ENCODE data around the gene TRAK2. TPM values are rescaled to one million over a fixed set of nuclear protein-coding genes. Genes with fewer than 3 reads are reported as not detected.

The TRAK2 gene
- total RNA-seq, 1 experiment from 2014 or later = 12.8 TPM

- H3K27ac Mint-ChIP-seq = no peak overlapping the region
- CTCF ChIA-PET = no interaction called here
- no peaks in the 10 kb centered on the region for H3K9me3 Mint-ChIP-seq
- TF ChIP-seq ETV6 (CRISPR knock-in tag; IDR thresholded peaks at IDR 0.05) (no peak), NFYB (CRISPR knock-in tag; conservative IDR thresholded peaks at IDR 0.05; ENCODE audit: low read depth) (no peak), ZNF219 (CRISPR knock-in tag; IDR thresholded peaks at IDR 0.05; ENCODE audit: borderline replicate concordance) (no peak), ZNF423 (CRISPR knock-in tag; IDR thresholded peaks at IDR 0.05) (no peak), SMAD4 (CRISPR knock-in tag; IDR thresholded peaks at IDR 0.05) (no peak), CBFB (CRISPR knock-in tag; IDR thresholded peaks at IDR 0.05; ENCODE audit: low read depth) (no peak), GTF2I (CRISPR knock-in tag; conservative IDR thresholded peaks at IDR 0.05) (no peak), ATF6 (CRISPR knock-in tag; IDR thresholded peaks at IDR 0.05) (no peak), SP1 (CRISPR knock-in tag; conservative IDR thresholded peaks at IDR 0.05) (no peak)
- TF ChIP-seq, protein P1, sequence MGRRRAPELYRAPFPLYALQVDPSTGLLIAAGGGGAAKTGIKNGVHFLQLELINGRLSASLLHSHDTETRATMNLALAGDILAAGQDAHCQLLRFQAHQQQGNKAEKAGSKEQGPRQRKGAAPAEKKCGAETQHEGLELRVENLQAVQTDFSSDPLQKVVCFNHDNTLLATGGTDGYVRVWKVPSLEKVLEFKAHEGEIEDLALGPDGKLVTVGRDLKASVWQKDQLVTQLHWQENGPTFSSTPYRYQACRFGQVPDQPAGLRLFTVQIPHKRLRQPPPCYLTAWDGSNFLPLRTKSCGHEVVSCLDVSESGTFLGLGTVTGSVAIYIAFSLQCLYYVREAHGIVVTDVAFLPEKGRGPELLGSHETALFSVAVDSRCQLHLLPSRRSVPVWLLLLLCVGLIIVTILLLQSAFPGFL (CRISPR knock-in tag; IDR thresholded peaks at IDR 0.05; ENCODE audit: borderline replicate concordance) = no peak
- TF ChIP-seq, protein P2, sequence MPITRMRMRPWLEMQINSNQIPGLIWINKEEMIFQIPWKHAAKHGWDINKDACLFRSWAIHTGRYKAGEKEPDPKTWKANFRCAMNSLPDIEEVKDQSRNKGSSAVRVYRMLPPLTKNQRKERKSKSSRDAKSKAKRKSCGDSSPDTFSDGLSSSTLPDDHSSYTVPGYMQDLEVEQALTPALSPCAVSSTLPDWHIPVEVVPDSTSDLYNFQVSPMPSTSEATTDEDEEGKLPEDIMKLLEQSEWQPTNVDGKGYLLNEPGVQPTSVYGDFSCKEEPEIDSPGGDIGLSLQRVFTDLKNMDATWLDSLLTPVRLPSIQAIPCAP (CRISPR knock-in tag; IDR thresholded peaks at IDR 0.05) = no peak
- TF ChIP-seq, protein P3, sequence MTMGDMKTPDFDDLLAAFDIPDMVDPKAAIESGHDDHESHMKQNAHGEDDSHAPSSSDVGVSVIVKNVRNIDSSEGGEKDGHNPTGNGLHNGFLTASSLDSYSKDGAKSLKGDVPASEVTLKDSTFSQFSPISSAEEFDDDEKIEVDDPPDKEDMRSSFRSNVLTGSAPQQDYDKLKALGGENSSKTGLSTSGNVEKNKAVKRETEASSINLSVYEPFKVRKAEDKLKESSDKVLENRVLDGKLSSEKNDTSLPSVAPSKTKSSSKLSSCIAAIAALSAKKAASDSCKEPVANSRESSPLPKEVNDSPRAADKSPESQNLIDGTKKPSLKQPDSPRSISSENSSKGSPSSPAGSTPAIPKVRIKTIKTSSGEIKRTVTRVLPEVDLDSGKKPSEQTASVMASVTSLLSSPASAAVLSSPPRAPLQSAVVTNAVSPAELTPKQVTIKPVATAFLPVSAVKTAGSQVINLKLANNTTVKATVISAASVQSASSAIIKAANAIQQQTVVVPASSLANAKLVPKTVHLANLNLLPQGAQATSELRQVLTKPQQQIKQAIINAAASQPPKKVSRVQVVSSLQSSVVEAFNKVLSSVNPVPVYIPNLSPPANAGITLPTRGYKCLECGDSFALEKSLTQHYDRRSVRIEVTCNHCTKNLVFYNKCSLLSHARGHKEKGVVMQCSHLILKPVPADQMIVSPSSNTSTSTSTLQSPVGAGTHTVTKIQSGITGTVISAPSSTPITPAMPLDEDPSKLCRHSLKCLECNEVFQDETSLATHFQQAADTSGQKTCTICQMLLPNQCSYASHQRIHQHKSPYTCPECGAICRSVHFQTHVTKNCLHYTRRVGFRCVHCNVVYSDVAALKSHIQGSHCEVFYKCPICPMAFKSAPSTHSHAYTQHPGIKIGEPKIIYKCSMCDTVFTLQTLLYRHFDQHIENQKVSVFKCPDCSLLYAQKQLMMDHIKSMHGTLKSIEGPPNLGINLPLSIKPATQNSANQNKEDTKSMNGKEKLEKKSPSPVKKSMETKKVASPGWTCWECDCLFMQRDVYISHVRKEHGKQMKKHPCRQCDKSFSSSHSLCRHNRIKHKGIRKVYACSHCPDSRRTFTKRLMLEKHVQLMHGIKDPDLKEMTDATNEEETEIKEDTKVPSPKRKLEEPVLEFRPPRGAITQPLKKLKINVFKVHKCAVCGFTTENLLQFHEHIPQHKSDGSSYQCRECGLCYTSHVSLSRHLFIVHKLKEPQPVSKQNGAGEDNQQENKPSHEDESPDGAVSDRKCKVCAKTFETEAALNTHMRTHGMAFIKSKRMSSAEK (CRISPR knock-in tag; IDR thresholded peaks at IDR 0.05; ENCODE audit: borderline replicate concordance) = no peak
- no peaks in the 10 kb centered on the region for H3K36me3 Mint-ChIP-seq
- H3K27me3 Mint-ChIP-seq (ENCODE audit: low read depth) = no peaks in the 10 kb centered on the region
- no peak for ATAC-seq
- H3K4me3 Mint-ChIP-seq = no peak overlapping the region
- no peaks in the 10 kb centered on the region for H3K4me1 Mint-ChIP-seq
- POLR2A ChIA-PET = no interaction called here
- DNase-seq (ENCODE audit: low spot score) = no peak
Observed at GRCh38 chr2:201411421-201411820, 39.8 kb downstream of the TRAK2 start.

DNA sequence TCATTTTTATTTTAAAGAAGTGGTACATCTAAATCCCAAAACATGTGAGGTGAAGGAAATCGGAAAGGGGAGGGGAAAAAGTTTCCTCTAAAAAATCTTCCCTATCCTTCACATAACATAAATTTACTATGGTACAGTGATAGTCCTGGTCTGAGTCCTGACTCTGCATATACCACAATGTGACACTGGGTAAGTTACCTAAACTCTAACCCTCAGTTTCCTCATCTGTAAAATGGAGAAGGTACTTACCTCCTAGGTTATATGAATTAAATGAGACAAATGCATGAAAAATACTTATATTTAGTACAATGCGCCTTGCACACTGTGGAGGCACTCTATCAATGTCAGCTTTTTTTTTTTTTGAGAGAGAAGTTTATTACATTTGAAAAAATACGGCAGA is 42.3 kb downstream of the TRAK2 start:
- Mint-ChIP-seq H3K36me3 (no peaks in the 10 kb centered on the region), H3K27me3 (ENCODE audit: low read depth) (no peaks in the 10 kb centered on the region), H3K4me1 (no peaks in the 10 kb centered on the region), H3K4me3 (no peak overlapping the region), H3K27ac (no peak overlapping the region), H3K9me3 (no peaks in the 10 kb centered on the region)
- no peak for DNase-seq (ENCODE audit: low spot score)
- CTCF ChIA-PET = no interaction called here
- TF ChIP-seq PRDM15 (CRISPR knock-in tag; IDR thresholded peaks at IDR 0.05) (no peak), CREB1 (CRISPR knock-in tag; IDR thresholded peaks at IDR 0.05) (no peak), ETV6 (CRISPR knock-in tag; IDR thresholded peaks at IDR 0.05) (no peak)
- TF ChIP-seq, protein P4, sequence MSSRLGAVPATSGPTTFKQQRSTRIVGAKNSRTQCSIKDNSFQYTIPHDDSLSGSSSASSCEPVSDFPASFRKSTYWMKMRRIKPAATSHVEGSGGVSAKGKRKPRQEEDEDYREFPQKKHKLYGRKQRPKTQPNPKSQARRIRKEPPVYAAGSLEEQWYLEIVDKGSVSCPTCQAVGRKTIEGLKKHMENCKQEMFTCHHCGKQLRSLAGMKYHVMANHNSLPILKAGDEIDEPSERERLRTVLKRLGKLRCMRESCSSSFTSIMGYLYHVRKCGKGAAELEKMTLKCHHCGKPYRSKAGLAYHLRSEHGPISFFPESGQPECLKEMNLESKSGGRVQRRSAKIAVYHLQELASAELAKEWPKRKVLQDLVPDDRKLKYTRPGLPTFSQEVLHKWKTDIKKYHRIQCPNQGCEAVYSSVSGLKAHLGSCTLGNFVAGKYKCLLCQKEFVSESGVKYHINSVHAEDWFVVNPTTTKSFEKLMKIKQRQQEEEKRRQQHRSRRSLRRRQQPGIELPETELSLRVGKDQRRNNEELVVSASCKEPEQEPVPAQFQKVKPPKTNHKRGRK (CRISPR knock-in tag; IDR thresholded peaks at IDR 0.05; ENCODE audit: borderline replicate concordance) = no peak
- no peak for ATAC-seq
- POLR2A ChIA-PET = no interaction called here

Measured in WTC11 (cell line).